HG03025 (cell line): ENCODE data around the gene ABCB1.
"Not testable (repeated sequence)": the region's sequence is repeated elsewhere in the genome, so short reads cannot be mapped to it uniquely, and the experiment has no call there.

Experiments used
- ATAC-seq: cut with Tn5 transposase; IDR thresholded peaks from one replicate; pipeline ENCODE4 v1.9.1; 2021; ENCODE audit warnings: mild to moderate bottlenecking, moderate library complexity; ENCODE audit not compliant: unreplicated experiment, low FRiP score

Gene ABCB1

DNA sequence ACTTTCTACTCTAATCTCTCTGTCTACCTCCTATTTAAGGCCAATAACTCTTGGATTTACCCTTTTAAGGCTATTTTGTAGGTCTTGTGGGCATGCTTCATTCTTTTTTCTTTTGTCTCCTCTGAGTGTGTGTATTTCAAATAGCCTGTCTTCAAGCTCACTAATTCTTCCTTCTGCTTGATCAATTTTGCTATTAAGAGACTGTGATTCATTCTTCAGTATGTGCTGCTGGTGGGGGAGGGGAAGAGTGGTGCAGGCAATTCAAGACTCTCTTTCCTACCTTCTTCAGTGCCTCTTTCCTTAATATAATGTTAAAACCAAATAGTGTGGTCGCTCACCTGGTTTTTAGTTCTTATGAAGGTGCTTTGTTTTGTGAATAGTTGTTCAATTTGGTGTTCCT lies 20.0 kb downstream of the ABCB1 start:
- ATAC-seq = no peak

DNA sequence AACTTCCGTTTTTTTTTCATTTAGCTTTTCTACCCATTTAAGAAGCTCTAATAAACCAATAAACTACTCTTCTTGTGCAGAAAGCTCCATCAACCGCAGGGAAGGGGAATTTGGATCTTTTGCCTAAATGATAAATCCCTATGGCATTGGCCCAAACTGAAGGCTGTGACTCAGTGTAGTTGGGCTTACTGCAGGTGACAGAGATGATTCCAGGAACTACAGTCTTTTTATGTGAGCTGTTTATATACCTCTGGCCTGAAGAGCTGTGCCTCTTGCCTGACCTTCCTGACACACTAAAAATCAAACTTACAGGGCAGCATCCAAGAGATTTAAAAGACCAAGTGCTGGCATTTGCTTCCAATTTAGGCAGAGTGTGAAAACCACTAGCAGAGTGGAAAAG lies 25.2 kb downstream of the ABCB1 start:
- no peak for ATAC-seq

DNA sequence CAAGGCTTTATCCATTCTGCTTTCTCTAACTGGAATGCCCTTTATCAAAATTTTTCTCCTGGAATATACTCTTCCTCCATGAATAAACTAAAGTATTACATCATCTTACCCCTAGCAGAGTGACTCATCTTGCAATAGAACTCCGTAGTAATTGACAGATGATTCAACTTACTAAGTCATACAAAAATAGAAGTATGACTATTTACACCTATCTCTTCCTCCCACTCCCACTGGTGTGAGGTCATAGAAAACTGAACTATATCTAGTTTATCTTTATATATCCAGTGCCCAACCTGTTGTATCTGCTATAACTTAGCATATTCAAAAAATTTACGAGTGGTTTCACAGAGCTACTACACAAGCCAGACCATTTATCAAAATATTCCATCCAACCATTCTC lies 26.1 kb downstream of the ABCB1 start:
- ATAC-seq = no peak

DNA sequence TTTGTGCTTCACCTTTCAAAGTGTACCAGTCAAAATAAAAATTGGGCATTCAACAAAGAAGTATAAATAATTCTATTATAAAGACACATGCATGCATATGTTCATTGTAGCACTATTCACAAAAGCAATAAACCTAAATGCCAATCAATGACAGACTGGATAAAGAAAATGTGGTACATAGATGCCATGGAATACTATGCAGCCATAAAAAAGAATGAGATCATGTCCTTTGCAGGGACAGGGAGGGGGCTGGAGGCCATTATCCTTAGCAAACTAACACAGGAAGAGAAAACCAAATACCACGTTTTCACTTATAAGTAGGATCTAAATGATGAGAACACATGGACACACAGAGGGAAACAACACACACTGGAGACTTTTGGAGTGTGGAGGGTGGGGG lies 28.2 kb downstream of the ABCB1 start:
- ATAC-seq = not testable (repeated sequence)

DNA sequence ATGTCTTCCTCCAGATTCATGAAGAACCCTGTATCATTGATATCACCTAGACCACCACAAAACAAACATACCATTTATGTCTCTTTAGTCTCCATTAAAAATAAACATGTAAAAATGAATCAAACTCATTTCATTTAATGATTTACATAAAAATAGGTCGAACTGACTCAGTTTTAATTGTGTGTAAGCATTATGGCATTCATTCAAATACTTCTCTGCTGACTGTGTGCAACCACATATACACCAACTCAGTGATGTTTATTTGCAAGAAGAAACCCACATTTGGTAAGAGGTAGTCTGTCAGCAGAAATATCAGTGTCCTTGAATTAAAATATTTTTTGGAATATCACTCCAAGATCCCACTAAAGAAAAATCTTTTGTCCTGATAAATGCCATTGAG lies 30.5 kb downstream of the ABCB1 start:
- ATAC-seq = no peak

DNA sequence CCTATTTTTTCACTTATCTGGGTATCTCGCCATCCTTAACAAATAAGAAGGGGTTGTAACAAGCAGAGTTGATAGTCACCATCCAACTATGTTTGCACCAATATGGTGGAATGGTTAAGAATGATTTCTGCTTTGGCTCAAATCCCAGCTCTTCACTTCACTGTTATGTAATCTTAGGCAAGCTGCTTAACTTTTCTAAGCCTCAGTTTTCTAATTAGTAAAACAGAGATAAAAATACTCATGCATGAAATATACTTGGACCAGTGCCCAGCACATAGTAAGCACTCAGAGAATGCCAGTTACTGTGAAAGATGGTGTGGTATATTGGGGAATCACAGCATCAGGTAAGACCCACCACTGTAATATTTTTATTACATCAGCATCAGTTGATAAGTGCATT lies 33.6 kb downstream of the ABCB1 start:
- no peak for ATAC-seq

DNA sequence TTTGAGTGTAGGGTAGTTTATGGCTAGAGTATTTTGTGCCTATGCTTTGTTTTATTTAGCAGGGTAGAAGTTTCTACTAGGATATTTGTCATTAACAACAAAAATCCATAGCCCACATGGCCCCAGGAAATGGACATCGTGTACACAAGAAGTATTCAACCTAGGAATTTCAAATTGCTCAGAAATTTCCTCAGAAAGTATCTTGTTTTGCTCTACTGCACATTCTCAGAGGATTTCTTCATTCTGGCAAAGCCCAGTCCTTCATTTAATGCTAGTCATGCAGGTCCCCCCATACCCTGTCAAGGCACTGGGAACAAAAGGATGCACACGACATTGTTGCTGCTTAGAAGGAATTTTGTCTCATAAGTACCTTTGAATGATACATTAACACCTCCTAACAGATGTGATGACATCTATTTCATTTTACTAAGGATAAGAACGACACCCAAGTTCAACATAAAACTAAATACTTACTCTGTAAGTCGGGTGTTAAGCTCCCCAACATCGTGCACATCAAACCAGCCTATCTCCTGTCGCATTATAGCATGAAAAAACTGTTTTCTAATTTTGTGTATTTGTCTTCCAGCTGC lies 34.3 kb downstream of the ABCB1 start:
- no peak for ATAC-seq

DNA sequence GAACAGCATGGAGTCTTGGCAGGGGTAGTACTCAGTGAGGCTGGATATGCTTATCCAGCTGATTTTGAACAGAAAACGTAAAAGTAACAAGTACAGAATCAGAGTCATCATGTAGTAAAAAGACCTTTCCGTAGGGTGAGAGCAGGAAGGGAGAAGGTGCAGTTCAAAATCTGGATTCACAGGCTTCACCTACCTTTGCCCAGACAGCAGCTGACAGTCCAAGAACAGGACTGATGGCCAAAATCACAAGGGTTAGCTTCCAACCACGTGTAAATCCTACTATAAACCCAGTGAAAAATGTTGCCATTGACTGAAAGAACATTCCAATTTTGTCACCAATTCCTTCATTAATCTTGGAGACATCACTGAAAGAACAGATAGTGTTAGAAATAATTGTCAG lies 34.8 kb downstream of the ABCB1 start:
- no peak for ATAC-seq

DNA sequence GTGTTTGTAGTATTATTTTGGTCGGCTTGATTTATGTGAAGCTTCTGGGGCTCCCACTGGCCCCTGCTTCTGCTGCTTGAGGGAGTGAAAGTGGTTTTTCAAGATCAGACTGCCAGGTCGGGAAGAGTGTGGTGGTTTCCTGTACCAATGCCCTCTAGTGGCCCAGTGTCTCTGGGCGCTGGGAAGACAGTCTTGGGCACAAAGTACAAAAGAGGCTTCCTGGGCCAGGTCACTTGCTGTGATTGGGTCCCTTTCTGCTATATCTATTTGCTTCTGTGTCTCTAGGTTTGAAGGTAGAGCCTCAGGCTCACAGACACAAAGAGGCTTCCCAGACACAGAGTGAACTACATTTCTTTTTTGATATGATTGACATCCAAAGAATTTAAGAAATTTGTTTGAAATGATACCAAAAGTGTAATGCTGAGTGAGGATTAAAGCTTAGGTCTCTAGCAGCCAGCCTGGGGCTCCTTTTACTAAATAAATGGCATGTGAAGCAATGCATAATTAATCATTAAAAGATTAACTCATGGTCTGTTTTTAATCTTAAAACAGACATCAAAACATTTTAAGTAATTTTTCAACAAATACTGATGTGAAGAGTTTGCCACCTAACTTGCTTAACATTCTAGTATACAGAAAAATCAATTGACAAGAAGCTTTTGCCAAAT lies 36.3 kb downstream of the ABCB1 start:
- no peak for ATAC-seq

DNA sequence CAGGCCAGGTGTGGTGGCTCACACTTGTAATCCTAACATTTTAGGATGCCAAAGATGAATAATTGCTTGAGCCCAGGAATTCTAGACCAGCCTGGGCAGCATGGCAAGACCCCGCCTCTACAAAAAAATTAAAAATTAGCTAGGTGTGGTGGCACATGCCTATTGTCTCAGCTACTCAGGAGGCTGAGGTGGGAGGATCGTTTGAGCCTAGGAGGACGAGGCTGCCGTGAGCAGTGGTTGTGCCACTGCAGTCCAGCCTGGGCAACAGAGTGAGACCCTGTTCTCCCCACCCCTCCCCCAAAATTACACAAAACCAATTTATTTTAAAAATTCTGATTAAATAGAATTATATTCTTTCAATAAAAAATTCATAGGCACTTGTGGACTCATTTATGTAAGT lies 39.0 kb downstream of the ABCB1 start:
- no peak for ATAC-seq

DNA sequence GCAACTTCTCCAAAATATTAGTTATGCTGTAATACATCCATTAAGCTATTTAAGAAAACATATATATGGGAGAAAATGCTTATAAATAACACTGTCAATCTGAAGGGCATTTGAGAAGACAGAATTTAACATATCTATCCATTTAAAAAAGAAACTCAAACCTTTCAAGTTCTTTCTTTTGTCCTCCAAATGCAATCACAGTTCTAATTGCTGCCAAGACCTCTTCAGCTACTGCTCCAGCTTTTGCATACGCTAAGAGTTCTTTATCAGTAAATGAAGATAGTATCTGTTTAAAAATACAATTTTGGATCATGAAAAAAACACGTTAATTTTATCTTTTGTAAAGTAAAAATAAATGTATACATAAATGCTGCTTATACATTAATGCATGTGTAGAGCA lies 39.6 kb downstream of the ABCB1 start:
- ATAC-seq = no peak

DNA sequence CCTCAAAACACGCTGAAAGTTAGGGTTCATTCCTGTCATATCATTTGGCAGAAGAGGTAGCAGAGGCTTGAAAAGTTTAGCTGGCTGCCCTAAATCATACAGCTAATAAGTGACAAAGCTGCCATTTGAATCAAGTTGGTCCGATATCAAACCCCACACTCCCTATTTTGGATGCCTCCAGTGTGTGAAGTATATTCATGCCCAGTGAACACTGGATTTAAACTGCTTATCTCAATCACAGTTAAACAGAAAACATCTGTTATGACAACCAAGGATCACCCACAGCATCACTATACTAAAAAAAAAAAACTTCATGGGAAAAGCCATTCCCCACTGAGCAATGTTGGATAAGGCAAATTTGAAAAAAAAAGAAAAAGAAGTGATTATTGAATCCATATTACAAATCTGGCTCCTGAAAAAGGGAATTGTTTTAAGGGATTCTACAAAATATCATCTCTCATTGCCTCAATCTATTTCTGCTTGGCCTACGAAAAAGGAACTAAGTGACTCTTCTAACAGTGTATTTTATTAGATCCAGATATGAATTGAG lies 48.3 kb downstream of the ABCB1 start:
- no peak for ATAC-seq

DNA sequence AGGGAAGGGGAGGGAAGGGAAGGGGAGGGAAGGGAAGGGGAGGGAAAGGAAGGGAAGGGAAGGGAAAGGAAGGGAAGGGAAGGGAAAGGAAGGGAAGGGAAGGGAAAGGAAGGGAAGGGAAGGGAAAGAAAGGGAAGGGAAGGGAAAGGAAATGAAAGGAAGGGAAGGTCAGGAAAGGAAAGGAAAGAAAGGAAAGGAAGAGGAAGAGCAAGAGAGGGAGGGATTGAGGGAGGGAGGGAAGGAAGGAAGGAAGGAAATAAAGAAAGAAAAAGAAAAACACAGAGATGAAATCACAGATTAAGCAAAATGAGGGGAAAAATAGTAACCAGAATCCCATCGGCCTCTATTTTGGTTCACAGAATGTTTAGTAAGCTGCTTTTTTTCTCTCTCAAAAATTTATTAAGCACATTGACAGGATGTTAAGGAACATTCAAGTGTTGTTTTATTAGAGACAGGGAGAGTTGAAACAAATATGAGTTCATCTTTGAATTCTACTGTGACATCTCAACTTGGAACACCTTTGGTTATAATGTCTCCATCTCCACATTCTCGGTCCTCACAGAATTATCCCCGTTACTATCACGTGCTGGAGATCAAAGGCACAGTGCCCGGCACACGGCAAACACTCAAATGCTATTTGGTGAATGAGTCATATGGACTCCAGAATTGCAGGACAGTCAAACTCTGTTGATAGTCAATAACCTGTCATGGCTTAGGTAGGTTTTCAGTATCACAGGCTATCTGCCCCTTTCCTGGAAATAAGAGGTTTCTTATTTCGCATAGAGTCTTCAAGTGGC lies 52.4 kb downstream of the ABCB1 start:
- ATAC-seq = no peak

DNA sequence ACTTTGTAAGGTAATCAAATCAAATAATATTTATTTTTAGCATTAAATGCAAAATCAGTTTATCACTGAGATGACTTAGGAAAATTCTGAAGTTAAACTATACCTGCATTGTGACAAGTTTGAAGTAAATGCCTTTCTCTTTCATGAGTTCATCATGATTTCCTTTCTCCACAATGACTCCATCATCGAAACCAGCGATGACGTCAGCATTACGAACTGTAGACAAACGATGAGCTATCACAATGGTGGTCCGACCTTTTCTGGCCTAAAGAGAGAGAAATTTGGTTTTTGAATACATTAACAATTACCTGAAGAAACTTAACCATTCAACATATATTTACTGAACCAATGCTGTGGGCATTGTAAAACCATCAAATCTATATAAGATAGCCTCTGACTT lies 54.9 kb downstream of the ABCB1 start:
- no peak for ATAC-seq

DNA sequence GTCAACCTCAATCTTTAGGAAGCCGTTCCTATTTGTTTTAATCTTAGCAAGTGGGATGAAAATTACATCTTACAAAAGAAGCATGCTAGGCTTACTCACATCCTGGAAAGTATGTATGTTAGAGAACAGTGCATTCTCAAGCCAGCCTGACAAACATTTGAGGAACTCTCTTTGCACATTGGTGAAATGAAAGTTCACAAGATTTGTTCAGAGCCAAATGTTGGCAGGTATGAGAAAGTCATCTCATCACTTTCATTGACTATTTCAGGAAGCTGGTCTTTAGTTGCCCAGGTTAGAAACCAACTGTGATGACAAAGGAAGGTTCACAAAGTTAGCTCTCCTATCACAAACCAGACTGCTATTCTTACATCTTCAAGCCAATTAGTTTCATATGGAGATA lies 57.1 kb downstream of the ABCB1 start:
- peak; percentile 43 for ATAC-seq

DNA sequence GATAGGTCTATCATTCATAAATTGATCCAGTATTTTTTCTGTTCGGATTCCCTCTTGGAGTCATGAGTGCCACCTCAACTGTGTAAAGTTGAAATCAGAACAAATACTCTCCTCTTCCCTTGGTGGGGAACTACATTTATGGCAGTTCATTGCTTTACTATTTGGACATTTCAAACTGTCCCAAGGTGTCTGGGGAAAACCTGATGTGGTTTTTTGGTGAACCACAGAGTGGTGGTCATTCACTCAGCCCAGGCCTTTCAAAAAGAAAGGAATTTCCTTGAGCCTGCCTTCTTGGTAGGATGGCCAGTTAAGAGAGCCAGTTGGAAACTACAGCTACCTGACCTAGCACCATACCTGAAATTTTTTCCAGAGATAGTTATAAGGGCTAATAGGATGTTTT lies 59.0 kb downstream of the ABCB1 start:
- ATAC-seq = no peak

DNA sequence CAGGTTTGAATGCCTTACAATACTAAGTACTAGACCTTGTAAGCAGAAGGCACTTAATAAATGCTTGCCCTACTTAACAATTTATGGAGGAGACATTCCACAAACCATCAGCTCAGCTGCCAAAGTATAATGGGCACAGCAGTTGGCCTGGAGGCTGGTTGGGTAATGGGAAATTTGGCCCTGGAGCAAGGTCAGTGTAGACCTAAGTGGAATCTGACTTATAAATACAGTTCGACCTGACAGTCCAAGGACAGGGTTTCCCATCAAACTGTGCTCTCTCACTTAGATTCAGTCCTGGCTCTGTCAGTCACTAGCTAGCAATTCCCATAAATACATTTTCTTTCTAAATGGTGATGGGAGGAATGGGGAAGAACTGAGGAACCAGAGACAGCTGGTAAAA lies 62.6 kb downstream of the ABCB1 start:
- no peak for ATAC-seq

DNA sequence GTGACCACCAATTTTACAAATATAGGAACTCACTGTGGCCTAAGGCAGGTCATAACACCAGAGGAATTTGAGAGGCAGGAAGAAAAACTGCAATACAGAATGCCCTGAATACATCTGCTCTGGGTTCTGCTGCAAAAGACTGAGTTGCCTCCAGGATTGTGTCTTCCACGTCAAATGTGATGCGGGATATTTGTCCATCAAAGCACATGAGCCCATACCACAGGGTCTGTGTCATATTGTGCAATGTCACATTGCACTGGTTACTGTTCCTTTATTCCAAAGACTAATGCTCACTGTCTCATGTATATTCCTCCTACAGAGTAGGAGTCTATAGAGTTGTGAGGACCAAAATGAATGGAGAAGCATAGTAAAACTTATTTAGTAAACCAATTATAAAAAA lies 66.6 kb downstream of the ABCB1 start:
- ATAC-seq = no peak

DNA sequence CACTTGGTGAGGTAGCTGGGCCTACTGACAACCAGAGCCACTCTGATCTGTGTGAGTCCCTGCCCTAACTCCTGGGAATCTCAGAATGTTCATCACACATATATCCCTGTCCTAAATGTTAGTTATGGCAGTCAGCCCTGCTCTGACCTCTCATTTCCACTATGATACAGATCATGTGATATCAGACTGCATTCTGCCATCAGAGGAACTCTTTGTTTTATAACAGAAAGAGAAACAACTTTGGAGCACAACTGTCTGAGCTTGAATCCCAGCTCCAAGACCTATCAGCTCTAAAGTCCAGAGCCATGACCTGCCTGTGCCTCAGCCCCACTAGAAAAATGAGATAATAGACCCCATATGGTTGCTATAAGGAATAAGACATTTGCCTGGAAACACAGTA lies 70.6 kb downstream of the ABCB1 start:
- no peak for ATAC-seq

DNA sequence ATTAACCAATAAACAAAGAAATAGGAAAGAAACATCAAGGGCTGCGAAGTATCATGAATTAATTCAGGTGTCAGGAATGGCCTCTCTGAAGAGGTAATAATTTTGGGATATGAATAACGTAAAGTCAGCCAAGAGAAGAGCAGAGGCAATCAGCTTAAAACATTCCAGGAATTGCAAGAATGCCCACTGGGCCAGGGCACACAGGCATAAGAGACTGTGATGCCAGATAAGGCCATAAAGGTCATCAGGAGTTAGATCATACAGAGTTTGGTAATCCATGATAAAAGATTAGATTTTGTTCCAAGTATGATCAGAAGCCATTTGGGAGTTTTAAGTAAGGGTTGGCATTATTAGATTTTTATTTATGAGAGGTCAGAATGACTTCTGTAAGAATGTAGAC lies 72.0 kb downstream of the ABCB1 start:
- no peak for ATAC-seq

DNA sequence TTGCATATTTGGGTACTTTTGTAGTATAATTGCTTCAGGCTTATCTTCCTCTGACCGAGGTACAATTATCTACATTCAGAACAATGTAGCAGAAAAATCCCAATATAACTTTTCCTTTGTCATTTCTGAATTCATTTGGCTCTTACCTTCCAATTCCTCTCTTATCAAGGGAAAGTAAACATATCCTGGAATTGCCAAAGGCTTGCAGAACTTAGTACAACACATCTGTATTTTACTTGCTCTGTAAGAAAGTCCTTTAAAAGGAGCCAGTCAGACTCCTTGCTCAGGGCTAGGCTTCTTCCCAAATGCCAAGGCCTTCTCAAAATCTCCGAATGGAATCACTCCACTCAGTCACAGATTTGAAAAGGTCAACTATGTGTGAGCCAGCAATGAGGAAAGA lies 81.9 kb downstream of the ABCB1 start:
- ATAC-seq = no peak

DNA sequence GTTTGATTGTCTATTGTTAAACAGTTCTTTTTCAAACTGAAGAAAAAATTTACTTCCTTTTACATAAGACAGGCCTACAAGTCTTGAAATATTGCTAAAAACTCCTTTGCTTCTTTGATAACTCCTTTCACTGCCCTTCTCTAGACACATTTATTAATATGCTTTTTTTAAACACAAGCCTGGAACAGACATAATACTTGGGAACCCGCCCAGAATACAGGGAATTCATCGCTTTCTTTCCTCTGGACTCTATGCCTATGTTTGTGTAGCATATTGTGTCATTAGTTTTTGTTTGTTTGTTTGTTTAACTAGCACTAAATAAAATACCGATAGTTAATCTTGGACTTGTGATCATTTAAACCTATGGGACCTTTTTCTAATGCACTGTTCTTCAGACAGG lies 82.8 kb downstream of the ABCB1 start:
- no peak for ATAC-seq
